Raji (cell line): ENCODE measurements around the gene RYR3.

Experiments used
- POLR2A ChIP-seq: IDR thresholded peaks from 2 replicates; pipeline ENCODE4 v1.6.1; 2011; ENCODE audit warnings: low read depth, low read length, control low read depth; ENCODE audit not compliant: insufficient read depth

Gene RYR3

GRCh38 chr15:33680336-33680735 lies 369.6 kb downstream of the RYR3 start:
- no peak for TF ChIP-seq POLR2A

- no peak for TF ChIP-seq POLR2A
Measured at GRCh38 chr15:33693166-33693800, 382.5 kb downstream of the RYR3 start.

GRCh38 chr15:33698126-33698525 lies 387.4 kb downstream of the RYR3 start:
- TF ChIP-seq POLR2A: no peak

GRCh38 chr15:33699145-33699544 lies 388.4 kb downstream of the RYR3 start:
- TF ChIP-seq POLR2A: no peak

GRCh38 chr15:33699691-33700447 lies 389.1 kb downstream of the RYR3 start:
- no peak for TF ChIP-seq POLR2A

- no peak for TF ChIP-seq POLR2A
Measured at GRCh38 chr15:33700695-33701303, 390.0 kb downstream of the RYR3 start.

- TF ChIP-seq POLR2A: no peak
Measured at GRCh38 chr15:33701304-33701696, 390.5 kb downstream of the RYR3 start.

GRCh38 chr15:33706173-33706572 lies 395.4 kb downstream of the RYR3 start:
- no peak for TF ChIP-seq POLR2A

- TF ChIP-seq POLR2A: no peak
Measured at GRCh38 chr15:33710748-33711147, 400.0 kb downstream of the RYR3 start.

- TF ChIP-seq POLR2A: no peak
Measured at GRCh38 chr15:33716025-33716424, 405.3 kb downstream of the RYR3 start.

GRCh38 chr15:33720952-33721351 lies 410.2 kb downstream of the RYR3 start:
- TF ChIP-seq POLR2A: no peak

- TF ChIP-seq POLR2A: no peak
Measured at GRCh38 chr15:33722005-33722672, 411.4 kb downstream of the RYR3 start.

GRCh38 chr15:33722673-33723015 lies 411.9 kb downstream of the RYR3 start:
- no peak for TF ChIP-seq POLR2A

- no peak for TF ChIP-seq POLR2A
Measured at GRCh38 chr15:33724321-33725036, 413.7 kb downstream of the RYR3 start.

GRCh38 chr15:33729653-33730052 lies 418.9 kb downstream of the RYR3 start:
- no peak for TF ChIP-seq POLR2A
